Ovary (tissue), 9 donors: ENCODE results near the gene RHOB. TPM values are rescaled to one million over a fixed set of nuclear protein-coding genes. Genes with fewer than 3 reads are reported as not detected.
A peak's percentile ranks its signal among the peaks of the same experiment; 100 is the strongest.

Experiments
- DNase-seq, 5 donors: peaks; one replicate each; pipeline ENCODE4 v3.0.0-alpha.2; 2019 to 2020
- H3K27ac ChIP-seq, 2 donors: fragments of 200-600 bp; one replicate each; pipeline versions ENCODE4 v1.5.1 to v1.8.0; 2019 to 2022
- H3K27me3 ChIP-seq: fragments of 200-600 bp; one replicate; pipeline ENCODE4 v1.8.0; 2022
- H3K36me3 ChIP-seq: fragments of 200-600 bp; sonication (generic); one replicate; pipeline ENCODE4 v1.5.1; 2019
- H3K4me1 ChIP-seq: one replicate; pipeline ENCODE4 v1.8.1; 2013; ENCODE audit warnings: mild to moderate bottlenecking, moderate library complexity; ENCODE audit not compliant: insufficient read depth
- H3K4me3 ChIP-seq: fragments of 200-600 bp; sonication (generic); one replicate; pipeline ENCODE4 v1.5.1; 2017
- H3K9me3 ChIP-seq, 2 donors: fragments of 200-600 bp in 1 of 2; sonication (generic) in 1 of 2; one replicate each; pipeline versions ENCODE4 v1.5.1 to v1.8.1; 2013 to 2019; ENCODE audit warnings: mild to moderate bottlenecking in 1 of 2, moderate library complexity in 1 of 2
- EP300 ChIP-seq: sonication (generic); formaldehyde crosslinking; IDR thresholded peaks from one replicate; pipeline ENCODE4 v1.6.1; 2017; ENCODE audit warnings: antibody characterized with exemption
- POLR2A ChIP-seq: fragments of 450-650 bp; IDR thresholded peaks from one replicate; pipeline ENCODE4 v1.6.1; 2017; ENCODE audit warnings: antibody characterized with exemption, mild to moderate bottlenecking, moderate library complexity
- WGBS, 3 donors: extraction: QIAGEN DNeasy Blood & Tissue Kit in 1 of 3; methylation state at CpG; one replicate each; pipeline versions ENCODE4 v1.1.5 to v1.1.7; 2013 to 2017; 5-methylcytosine and 5-hydroxymethylcytosine counted together
- intact Hi-C, 4 donors: fragments of 100-400 bp; cut with DNase I; formaldehyde crosslinking; loops; one replicate each; pipeline versions ENCODE4 v1.11.0 to v1.15.1; 2022 to 2023
- polyA plus RNA-seq, 2 donors: library from polyadenylated mRNA; stranded (reverse); fragments of 200-250 nt in 1 of 2; fragments of 350-450 nt in 1 of 2; fragmentation: Illumina TruSeq in 1 of 2; extraction: RNeasy Lipid Tissue Mini Kit (QIAGEN cat#74804) in 1 of 2; gene quantifications; one replicate each; pipeline ENCODE4 v1.2.3, GENCODE V29; 2013 to 2014
- total RNA-seq, 7 donors: library from RNA; depleted of rRNA in 2 of 7; stranded (reverse); fragments of >200 nt in 2 of 7; fragmentation: NEBNext Ultra II Directional in 3 of 7; extraction: Animal tissue kit (Norgen Biotek cat#: 25700) in 3 of 7; gene quantifications; one replicate each; pipeline versions ENCODE4 v1.1.0 to v1.2.4, GENCODE V29; 2016 to 2023
- TF ChIP-seq, protein P1 (sequence below), 3 donors: fragments of 450-650 bp in 2 of 3; fragments of 200-600 bp in 1 of 3; IDR thresholded peaks; one replicate each; pipeline versions ENCODE4 v1.5.1 to v1.8.0; 2016 to 2022; ENCODE audit warnings: antibody characterized with exemption in 3 of 3, mild to moderate bottlenecking in 1 of 3
- donor health status: DM: no; HTN: no; CAD: no; lungs with moderate emphysema.
- donor health status: DM: no; HTN: no; CAD: no.
- donor health status: Bipolar disorder and iron deficiency.
- donor health status: DM: yes; HTN: yes; CAD: no.
- donor health status: DM: no; HTN: no; CAD: no.
- donor health status: DM: yes; HTN: yes; CAD: no.

The RHOB gene
- total and polyA plus RNA-seq, 9 donors = 200 to 1,363 (median 432) TPM

DNA sequence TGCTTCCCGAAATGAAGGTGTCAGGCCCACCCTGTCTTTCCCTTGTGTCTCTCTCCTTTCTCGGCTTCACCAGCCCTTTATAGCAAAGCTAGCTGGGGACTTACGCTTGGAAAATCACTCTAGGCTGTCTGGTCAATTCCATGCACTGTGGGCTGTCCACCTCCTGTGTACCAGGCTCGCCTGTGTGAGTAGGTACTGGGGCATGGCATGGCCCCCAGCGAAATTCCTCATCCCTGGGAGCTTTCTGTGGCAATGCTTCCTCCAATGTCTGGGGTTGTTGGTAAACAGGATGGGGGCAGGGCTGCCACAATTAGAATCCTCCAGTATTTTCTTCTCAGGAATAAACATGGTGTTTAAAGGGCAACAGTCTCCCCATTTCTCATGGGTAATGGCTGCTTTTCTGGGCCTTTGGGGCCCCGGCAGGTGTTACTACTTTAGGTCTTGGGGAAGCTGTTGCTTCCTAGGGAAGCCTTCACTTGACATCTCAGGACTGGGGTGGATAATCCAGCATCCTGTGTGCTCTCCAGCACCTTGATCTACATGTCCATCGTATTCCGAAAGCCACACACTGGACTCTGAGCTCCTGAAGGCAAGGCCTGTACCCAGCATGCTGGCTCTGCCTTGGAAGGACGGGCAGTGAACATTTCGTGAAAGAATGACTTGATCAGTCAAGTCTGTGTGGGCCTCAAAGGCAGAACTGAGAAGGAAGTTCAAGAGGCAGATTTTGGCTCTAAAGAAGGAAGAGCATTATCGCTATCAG is 21.1 kb downstream of the RHOB start:
- no peaks in the 10 kb centered on the region for H3K27me3 ChIP-seq
- intact Hi-C loops = no loop called here
- WGBS, 3 donors = 89 to 91% (median 89%) methylated on average over 11 of the region's 11 CpGs
- H3K27ac ChIP-seq = no peak overlapping the region
- no peaks in the 10 kb centered on the region for H3K36me3 ChIP-seq
- peak in 1 of 5 donors; percentile 13 for DNase-seq
- no peaks in the 10 kb centered on the region for H3K9me3 ChIP-seq
- no peak overlapping the region for H3K4me3 ChIP-seq
- H3K4me1 ChIP-seq = peaks cover 6% of the 10 kb centered on the region
- TF ChIP-seq, protein P1, sequence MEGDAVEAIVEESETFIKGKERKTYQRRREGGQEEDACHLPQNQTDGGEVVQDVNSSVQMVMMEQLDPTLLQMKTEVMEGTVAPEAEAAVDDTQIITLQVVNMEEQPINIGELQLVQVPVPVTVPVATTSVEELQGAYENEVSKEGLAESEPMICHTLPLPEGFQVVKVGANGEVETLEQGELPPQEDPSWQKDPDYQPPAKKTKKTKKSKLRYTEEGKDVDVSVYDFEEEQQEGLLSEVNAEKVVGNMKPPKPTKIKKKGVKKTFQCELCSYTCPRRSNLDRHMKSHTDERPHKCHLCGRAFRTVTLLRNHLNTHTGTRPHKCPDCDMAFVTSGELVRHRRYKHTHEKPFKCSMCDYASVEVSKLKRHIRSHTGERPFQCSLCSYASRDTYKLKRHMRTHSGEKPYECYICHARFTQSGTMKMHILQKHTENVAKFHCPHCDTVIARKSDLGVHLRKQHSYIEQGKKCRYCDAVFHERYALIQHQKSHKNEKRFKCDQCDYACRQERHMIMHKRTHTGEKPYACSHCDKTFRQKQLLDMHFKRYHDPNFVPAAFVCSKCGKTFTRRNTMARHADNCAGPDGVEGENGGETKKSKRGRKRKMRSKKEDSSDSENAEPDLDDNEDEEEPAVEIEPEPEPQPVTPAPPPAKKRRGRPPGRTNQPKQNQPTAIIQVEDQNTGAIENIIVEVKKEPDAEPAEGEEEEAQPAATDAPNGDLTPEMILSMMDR (IDR thresholded peaks at IDR 0.05) = no peak
- TF ChIP-seq EP300 = no peak
- TF ChIP-seq POLR2A = no peak

GRCh38 chr2:20468549-20469500 is 22.0 kb downstream of the RHOB start:
- intact Hi-C loops = no loop called here
- Histone ChIP-seq H3K4me3 (no peak overlapping the region), H3K4me1 (peaks cover 6% of the 10 kb centered on the region), H3K36me3 (no peaks in the 10 kb centered on the region), H3K27ac (no peak overlapping the region), H3K27me3 (no peaks in the 10 kb centered on the region), H3K9me3 (no peaks in the 10 kb centered on the region)
- DNase-seq = peak in 1 of 5 donors; percentile 13
- TF ChIP-seq EP300 (no peak), POLR2A (no peak)
- TF ChIP-seq, protein P1 (IDR thresholded peaks at IDR 0.05) = no peak
- 88 to 96% (median 94%) methylated on average over 11 of the region's 11 CpGs for WGBS, 3 donors

GRCh38 chr2:20469595-20469994 is 22.7 kb downstream of the RHOB start:
- peak in 1 of 5 donors; percentile 7 for DNase-seq
- no peaks in the 10 kb centered on the region for H3K27me3 ChIP-seq
- H3K4me1 ChIP-seq = peaks cover 6% of the 10 kb centered on the region
- WGBS, 3 donors = 93 to 97% (median 93%) methylated on average over 8 of the region's 8 CpGs
- no peaks in the 10 kb centered on the region for H3K36me3 ChIP-seq
- no peak overlapping the region for H3K4me3 ChIP-seq
- no peak for TF ChIP-seq POLR2A
- no peak for TF ChIP-seq EP300
- TF ChIP-seq, protein P1 (IDR thresholded peaks at IDR 0.05) = no peak
- intact Hi-C loops = no loop called here
- H3K9me3 ChIP-seq = no peaks in the 10 kb centered on the region
- no peak overlapping the region for H3K27ac ChIP-seq

- intact Hi-C loops = no loop called here
- 93 to 96% (median 93%) methylated on average over 6 of the region's 6 CpGs for WGBS, 3 donors
Measured at GRCh38 chr2:20470211-20470610, 23.3 kb downstream of the RHOB start.

More at GRCh38 chr2:20470211-20470610, 23.3 kb downstream of the RHOB start:
- Histone ChIP-seq H3K27ac (no peak overlapping the region), H3K27me3 (no peaks in the 10 kb centered on the region), H3K36me3 (no peaks in the 10 kb centered on the region), H3K4me1 (peaks cover 6% of the 10 kb centered on the region), H3K4me3 (no peak overlapping the region), H3K9me3 (no peaks in the 10 kb centered on the region)
- no peak for TF ChIP-seq POLR2A
- TF ChIP-seq EP300 = no peak
- TF ChIP-seq, protein P1 (IDR thresholded peaks at IDR 0.05) = no peak
- DNase-seq = peak in 1 of 5 donors; percentile 2
